GM12891 (cell line): ENCODE results near the gene PFKFB4.

Experiments used
- POLR2A ChIP-seq: IDR thresholded peaks from 2 replicates; pipeline ENCODE4 v1.6.1; 2011; ENCODE audit warnings: low read depth, low read length, control low read depth
- POLR2AphosphoS5 ChIP-seq: IDR thresholded peaks from 2 replicates; pipeline ENCODE4 v1.6.1; 2011; ENCODE audit warnings: low read depth, low read length, control low read depth
- SPI1 ChIP-seq: IDR thresholded peaks from 2 replicates; pipeline ENCODE4 v1.6.1; 2011; ENCODE audit warnings: low read depth, low read length, control low read depth

- no peak for TF ChIP-seq POLR2A
- no peak for TF ChIP-seq POLR2AphosphoS5
- TF ChIP-seq SPI1: no peak
Observed at GRCh38 chr3:48501196-48501595, 55.4 kb downstream of the PFKFB4 start.
